ENCODE measurements around the gene HOXD8.

DNA sequence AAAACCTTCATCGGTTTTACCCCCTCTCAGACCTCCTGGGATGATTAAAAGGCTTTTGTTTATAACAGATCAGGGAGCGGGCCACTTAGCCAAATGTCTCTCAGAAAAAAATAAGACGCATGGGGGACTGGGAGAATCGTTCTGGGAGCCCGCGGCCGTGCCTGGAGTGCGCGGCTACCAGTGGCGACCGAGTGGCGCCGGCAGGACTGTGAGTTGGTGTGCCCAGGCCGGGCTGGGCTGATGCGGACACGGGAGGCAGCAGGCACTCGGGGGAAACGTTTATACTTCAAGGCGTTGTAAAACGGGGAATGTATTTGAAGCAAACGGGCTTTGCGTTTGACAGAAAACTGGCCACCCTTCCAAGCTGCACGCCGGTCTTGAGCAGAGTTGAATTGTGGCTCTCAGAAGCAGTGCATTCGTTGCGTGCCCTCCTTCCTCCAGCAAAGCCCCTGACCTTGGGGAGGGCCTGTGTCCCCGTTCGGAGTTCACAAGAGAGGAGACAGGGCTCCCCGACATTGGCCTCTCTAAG is 17.6 kb upstream of the HOXD8 start:
- TF ChIP-seq MYNN (tag by site-specific recombination; IDR thresholded peaks at IDR 0.05; ENCODE audit: borderline replicate concordance) (no peak), YY2 (tag by site-specific recombination; IDR thresholded peaks at IDR 0.05) (no peak), ZBTB21 (tag by site-specific recombination; IDR thresholded peaks at IDR 0.05) (no peak), ZNF423 (tag by site-specific recombination; IDR thresholded peaks at IDR 0.05) (no peak), YY1 (tag by site-specific recombination; IDR thresholded peaks at IDR 0.05) (no peak), PRDM1 (tag by site-specific recombination; IDR thresholded peaks at IDR 0.05) (no peak), ZXDB (tag by site-specific recombination; IDR thresholded peaks at IDR 0.05) (no peak), ZNF433 (tag by site-specific recombination; IDR thresholded peaks at IDR 0.05; ENCODE audit: low read depth) (no peak), ZNF561 (tag by site-specific recombination; IDR thresholded peaks at IDR 0.05; ENCODE audit: borderline replicate concordance) (no peak), SALL2 (tag by site-specific recombination; IDR thresholded peaks at IDR 0.05; ENCODE audit: borderline replicate concordance) (no peak), ZBTB1 (tag by site-specific recombination; IDR thresholded peaks at IDR 0.05) (no peak)
- TF ChIP-seq, protein P1, sequence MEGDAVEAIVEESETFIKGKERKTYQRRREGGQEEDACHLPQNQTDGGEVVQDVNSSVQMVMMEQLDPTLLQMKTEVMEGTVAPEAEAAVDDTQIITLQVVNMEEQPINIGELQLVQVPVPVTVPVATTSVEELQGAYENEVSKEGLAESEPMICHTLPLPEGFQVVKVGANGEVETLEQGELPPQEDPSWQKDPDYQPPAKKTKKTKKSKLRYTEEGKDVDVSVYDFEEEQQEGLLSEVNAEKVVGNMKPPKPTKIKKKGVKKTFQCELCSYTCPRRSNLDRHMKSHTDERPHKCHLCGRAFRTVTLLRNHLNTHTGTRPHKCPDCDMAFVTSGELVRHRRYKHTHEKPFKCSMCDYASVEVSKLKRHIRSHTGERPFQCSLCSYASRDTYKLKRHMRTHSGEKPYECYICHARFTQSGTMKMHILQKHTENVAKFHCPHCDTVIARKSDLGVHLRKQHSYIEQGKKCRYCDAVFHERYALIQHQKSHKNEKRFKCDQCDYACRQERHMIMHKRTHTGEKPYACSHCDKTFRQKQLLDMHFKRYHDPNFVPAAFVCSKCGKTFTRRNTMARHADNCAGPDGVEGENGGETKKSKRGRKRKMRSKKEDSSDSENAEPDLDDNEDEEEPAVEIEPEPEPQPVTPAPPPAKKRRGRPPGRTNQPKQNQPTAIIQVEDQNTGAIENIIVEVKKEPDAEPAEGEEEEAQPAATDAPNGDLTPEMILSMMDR (tag by site-specific recombination; IDR thresholded peaks at IDR 0.05), result no peak
- TF ChIP-seq, protein P2, sequence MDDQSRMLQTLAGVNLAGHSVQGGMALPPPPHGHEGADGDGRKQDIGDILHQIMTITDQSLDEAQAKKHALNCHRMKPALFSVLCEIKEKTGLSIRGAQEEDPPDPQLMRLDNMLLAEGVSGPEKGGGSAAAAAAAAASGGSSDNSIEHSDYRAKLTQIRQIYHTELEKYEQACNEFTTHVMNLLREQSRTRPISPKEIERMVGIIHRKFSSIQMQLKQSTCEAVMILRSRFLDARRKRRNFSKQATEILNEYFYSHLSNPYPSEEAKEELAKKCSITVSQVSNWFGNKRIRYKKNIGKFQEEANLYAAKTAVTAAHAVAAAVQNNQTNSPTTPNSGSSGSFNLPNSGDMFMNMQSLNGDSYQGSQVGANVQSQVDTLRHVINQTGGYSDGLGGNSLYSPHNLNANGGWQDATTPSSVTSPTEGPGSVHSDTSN (CRISPR knock-in tag; IDR thresholded peaks at IDR 0.05), result no peak
